Measurements from ENCODE around the gene ANKRD10.
"Not testable (repeated sequence)": the region's sequence is repeated elsewhere in the genome, so short reads cannot be mapped to it uniquely, and the experiment has no call there.

The ANKRD10 gene

GRCh38 chr13:110860983-110861382 lies 53.9 kb downstream of the ANKRD10 start:
- no peak for DNase-seq

GRCh38 chr13:110856942-110857835 lies 57.7 kb downstream of the ANKRD10 start:
- DNase-seq: no peak

- no peak for DNase-seq
These were observed 59.5 kb downstream of the ANKRD10 start for GRCh38 chr13:110855363-110855762.

- no peak for DNase-seq
These were observed 60.0 kb downstream of the ANKRD10 start for GRCh38 chr13:110854866-110855265.

GRCh38 chr13:110853235-110853721 lies 61.6 kb downstream of the ANKRD10 start:
- DNase-seq: no peak

GRCh38 chr13:110850840-110851239 lies 64.0 kb downstream of the ANKRD10 start:
- no peak for DNase-seq

GRCh38 chr13:110850006-110850405 lies 64.9 kb downstream of the ANKRD10 start:
- no peak for DNase-seq

- DNase-seq: no peak
These were observed 69.3 kb downstream of the ANKRD10 start for GRCh38 chr13:110845520-110845919.

GRCh38 chr13:110841846-110842245 lies 73.0 kb downstream of the ANKRD10 start:
- DNase-seq: no peak

GRCh38 chr13:110841406-110841805 lies 73.5 kb downstream of the ANKRD10 start:
- DNase-seq: no peak

GRCh38 chr13:110838867-110839538 lies 75.9 kb downstream of the ANKRD10 start:
- DNase-seq: no peak

GRCh38 chr13:110838116-110838515 lies 76.8 kb downstream of the ANKRD10 start:
- DNase-seq: no peak

GRCh38 chr13:110837397-110838061 lies 77.3 kb downstream of the ANKRD10 start:
- DNase-seq: not testable (repeated sequence)

GRCh38 chr13:110836605-110836903 lies 78.3 kb downstream of the ANKRD10 start:
- DNase-seq: no peak

GRCh38 chr13:110835721-110836604 lies 78.9 kb downstream of the ANKRD10 start:
- DNase-seq: no peak

- DNase-seq: no peak
These were observed 80.3 kb downstream of the ANKRD10 start for GRCh38 chr13:110834572-110834971.

GRCh38 chr13:110832531-110832930 lies 82.3 kb downstream of the ANKRD10 start:
- DNase-seq: no peak

- no peak for DNase-seq
These were observed 82.7 kb downstream of the ANKRD10 start for GRCh38 chr13:110832205-110832479.

GRCh38 chr13:110831437-110832204 lies 83.2 kb downstream of the ANKRD10 start:
- DNase-seq: no peak

GRCh38 chr13:110830800-110831371 lies 84.0 kb downstream of the ANKRD10 start:
- no peak for DNase-seq

GRCh38 chr13:110830331-110830730 lies 84.5 kb downstream of the ANKRD10 start:
- DNase-seq: no peak

- DNase-seq: no peak
These were observed 85.4 kb downstream of the ANKRD10 start for GRCh38 chr13:110829486-110829885.
